H1 (cell line): ENCODE measurements around the gene MYBPHL. TPM values are rescaled to one million over a fixed set of nuclear protein-coding genes. Genes with fewer than 3 reads are reported as not detected.

Source experiments
- CTCF ChIA-PET: fragments of 300-600 bp; sonication (Branson Sonifier 250); formaldehyde crosslinking; loops from one replicate; lab custom pipeline; 2021; ENCODE audit not compliant: partially characterized antibody; lab: Charles Lee
- POLR2A ChIA-PET: fragments of 300-600 bp; sonication (Branson Sonifier 250); formaldehyde crosslinking; loops from one replicate; lab custom pipeline; 2021; ENCODE audit warnings: inconsistent platforms; ENCODE audit not compliant: partially characterized antibody; lab: Charles Lee
- DNase-seq, 2 experiments: peaks; one replicate each; pipeline versions ENCODE4 v3.0.0 to v3.0.0-alpha.2; 2010 to 2022; ENCODE audit warnings: low spot score in 2 of 2, low read depth in 1 of 2, mixed read lengths in 1 of 2
- FAIRE-seq: peaks from 2 replicates; lab custom pipeline; 2011; peaks lifted over from hg19 to GRCh38; lab: Jason Lieb, UNC
- H2AFZ ChIP-seq: 2 replicates; pipeline ENCODE4 v1.8.1; 2012; ENCODE audit warnings: low read length, inconsistent platforms
- H2AK5ac ChIP-seq: 2 replicates; pipeline ENCODE4 v1.6.1; 2013; ENCODE audit warnings: low read depth, low read length
- H2BK120ac ChIP-seq: replicated peaks from 2 replicates; pipeline ENCODE3; 2013; ENCODE audit warnings: low read depth, low read length, inconsistent platforms
- H2BK12ac ChIP-seq: 2 replicates; pipeline ENCODE4 v1.6.1; 2013; ENCODE audit warnings: low read depth, low read length
- H2BK15ac ChIP-seq: 2 replicates; pipeline ENCODE4 v1.6.1; 2013; ENCODE audit warnings: low read length
- H2BK20ac ChIP-seq: 2 replicates; pipeline ENCODE4 v1.6.1; 2013; ENCODE audit warnings: low read length
- H2BK5ac ChIP-seq: 2 replicates; pipeline ENCODE4 v1.6.1; 2013; ENCODE audit warnings: low read depth, low read length
- H3K14ac ChIP-seq: 2 replicates; pipeline ENCODE4 v1.6.1; 2013; ENCODE audit warnings: inconsistent platforms; ENCODE audit not compliant: insufficient read length
- H3K18ac ChIP-seq: 2 replicates; pipeline ENCODE4 v1.6.1; 2013; ENCODE audit warnings: low read length; ENCODE audit errors: extremely low read depth
- H3K23ac ChIP-seq: 2 replicates; pipeline ENCODE4 v1.6.1; 2013; ENCODE audit warnings: inconsistent platforms; ENCODE audit not compliant: insufficient read length
- H3K23me2 ChIP-seq: 2 replicates; pipeline ENCODE4 v1.6.1; 2013; ENCODE audit warnings: low read depth, low read length
- H3K27ac ChIP-seq: 2 replicates; pipeline ENCODE4 v1.6.1; 2011; ENCODE audit warnings: low read depth, low read length, inconsistent platforms
- H3K27me3 ChIP-seq, 4 experiments: replicated peaks in 1 of 4; 1 replicate in 1 of 4; 2 replicates in 3 of 4; pipeline versions ENCODE4 v1.6.1 to v1.8.1; 2011 to 2013; ENCODE audit warnings: low read length in 3 of 4, mild to moderate bottlenecking in 3 of 4, inconsistent platforms in 2 of 4, mixed read lengths in 2 of 4, moderate library complexity in 1 of 4; ENCODE audit not compliant: control insufficient read depth in 3 of 4, insufficient read depth in 3 of 4; ENCODE audit errors: extremely low read depth in 1 of 4
- H3K36me3 ChIP-seq, 4 experiments: 2 replicates each; pipeline versions ENCODE4 v1.6.1 to v1.8.1; 2011 to 2013; ENCODE audit warnings: mild to moderate bottlenecking in 4 of 4, low read length in 3 of 4, moderate library complexity in 2 of 4, control low read depth in 1 of 4, inconsistent platforms in 1 of 4; ENCODE audit not compliant: insufficient read depth in 4 of 4, control insufficient read depth in 2 of 4
- H3K4ac ChIP-seq: replicated peaks from 2 replicates; pipeline ENCODE3; 2013; ENCODE audit warnings: low read length, low read depth, mixed read lengths, inconsistent platforms; ENCODE audit not compliant: insufficient read length
- H3K4me1 ChIP-seq, 4 experiments: replicated peaks in 1 of 4; 1 replicate in 1 of 4; 2 replicates in 3 of 4; pipeline versions ENCODE4 v1.6.1 to v1.8.1; 2011 to 2013; ENCODE audit warnings: low read length in 3 of 4, inconsistent platforms in 2 of 4, mixed read lengths in 1 of 4; ENCODE audit not compliant: insufficient read depth in 4 of 4, control insufficient read depth in 3 of 4
- H3K4me2 ChIP-seq, 2 experiments: 2 replicates each; pipeline versions ENCODE4 v1.6.1 to v1.8.1; 2011 to 2013; ENCODE audit warnings: low read depth in 2 of 2, low read length in 2 of 2, control low read depth in 1 of 2, inconsistent platforms in 1 of 2, mild to moderate bottlenecking in 1 of 2; ENCODE audit not compliant: insufficient read depth in 1 of 2
- H3K4me3 ChIP-seq, 4 experiments: fragments of 200-600, 300-600 bp in 1 of 4; sonication (generic), shearing (Covaris generic), sonication (Bioruptor Twin) in 1 of 4; 2 replicates each; pipeline versions ENCODE4 v1.5.1 to v1.8.1; 2011 to 2016; ENCODE audit warnings: low read length in 4 of 4, low read depth in 3 of 4, control low read depth in 2 of 4, inconsistent platforms in 2 of 4, mild to moderate bottlenecking in 2 of 4, mixed read lengths in 1 of 4, moderate library complexity in 1 of 4; ENCODE audit not compliant: insufficient read depth in 2 of 4; ENCODE audit errors: extremely low read depth in 1 of 4
- H3K56ac ChIP-seq: replicated peaks from 2 replicates; pipeline ENCODE3; 2013; ENCODE audit warnings: low read depth, mild to moderate bottlenecking, mixed read lengths, low read length, inconsistent platforms; ENCODE audit not compliant: insufficient read length
- H3K79me1 ChIP-seq: 2 replicates; pipeline ENCODE4 v1.6.1; 2013; ENCODE audit warnings: low read depth, low read length, control low read depth
- H3K79me2 ChIP-seq, 2 experiments: 2 replicates each; pipeline versions ENCODE4 v1.6.1 to v1.8.1; 2012 to 2013; ENCODE audit warnings: low read length in 2 of 2, mild to moderate bottlenecking in 2 of 2, inconsistent platforms in 1 of 2; ENCODE audit not compliant: insufficient read depth in 2 of 2, control insufficient read depth in 1 of 2
- H3K9ac ChIP-seq, 4 experiments: replicated peaks in 1 of 4; 1 replicate in 1 of 4; 2 replicates in 3 of 4; pipeline versions ENCODE4 v1.6.1 to v1.8.1; 2011 to 2013; ENCODE audit warnings: low read depth in 3 of 4, low read length in 3 of 4, control low read depth in 2 of 4, mild to moderate bottlenecking in 2 of 4, moderate library complexity in 2 of 4, inconsistent platforms in 1 of 4; ENCODE audit errors: extremely low read depth in 1 of 4
- H3K9me3 ChIP-seq, 2 experiments: 2 replicates each; pipeline versions ENCODE4 v1.6.1 to v1.8.1; 2012 to 2013; ENCODE audit warnings: mild to moderate bottlenecking in 2 of 2, moderate library complexity in 2 of 2, control low read depth in 1 of 2, inconsistent platforms in 1 of 2, low read depth in 1 of 2, low read length in 1 of 2, mixed read lengths in 1 of 2; ENCODE audit not compliant: insufficient read depth in 2 of 2
- H4K20me1 ChIP-seq, 2 experiments: replicated peaks in 1 of 2; 2 replicates each; pipeline versions ENCODE3 to v1.8.1; 2011 to 2013; ENCODE audit warnings: inconsistent platforms in 2 of 2, low read length in 2 of 2, mild to moderate bottlenecking in 1 of 2; ENCODE audit not compliant: insufficient read depth in 2 of 2, control insufficient read depth in 1 of 2
- H4K5ac ChIP-seq: 2 replicates; pipeline ENCODE4 v1.6.1; 2013; ENCODE audit warnings: low read length, low read depth, mixed read lengths, inconsistent platforms; ENCODE audit not compliant: insufficient read length
- H4K8ac ChIP-seq: 2 replicates; pipeline ENCODE4 v1.8.0; 2013; ENCODE audit warnings: mild to moderate bottlenecking, moderate library complexity, low read length, inconsistent platforms; ENCODE audit not compliant: insufficient read depth; ENCODE audit errors: extremely low read depth
- H4K91ac ChIP-seq: replicated peaks from 2 replicates; pipeline ENCODE3; 2013; ENCODE audit warnings: low read length, mixed read lengths, inconsistent platforms; ENCODE audit not compliant: insufficient read length
- EP300 ChIP-seq, 2 experiments: IDR thresholded peaks; 1 replicate in 1 of 2; 2 replicates in 1 of 2; pipeline ENCODE4 v1.6.1; 2011 to 2012; ENCODE audit warnings: low read depth in 2 of 2, low read length in 2 of 2, mild to moderate bottlenecking in 2 of 2, borderline replicate concordance in 1 of 2, inconsistent platforms in 1 of 2, moderate library complexity in 1 of 2
- NRF1 ChIP-seq: IDR thresholded peaks from 2 replicates; pipeline ENCODE4 v1.6.1; 2011; ENCODE audit warnings: mild to moderate bottlenecking, low read depth, low read length, improper control_type of control experiment
- PHF8 ChIP-seq: fragments of 200-600 bp; sonication (generic); conservative IDR thresholded peaks from 2 replicates; pipeline ENCODE4 v1.7.1; 2012; ENCODE audit warnings: low read depth, mild to moderate bottlenecking, inconsistent platforms, low read length, moderate library complexity
- SP1 ChIP-seq: IDR thresholded peaks from 2 replicates; pipeline ENCODE4 v1.6.1; 2011; ENCODE audit warnings: low read depth, low read length
- SP4 ChIP-seq: IDR thresholded peaks from 2 replicates; pipeline ENCODE4 v1.6.1; 2012; ENCODE audit warnings: low read length, inconsistent platforms
- TAF7 ChIP-seq: optimal IDR thresholded peaks from 2 replicates; pipeline ENCODE3; 2011; ENCODE audit warnings: low read depth, mild to moderate bottlenecking, inconsistent platforms, low read length, moderate library complexity, borderline replicate concordance
- WGBS, 2 experiments: shearing (Covaris generic) in 1 of 2; methylation state at CpG; one replicate each; pipeline versions ENCODE4 v1.1.6 to v1.1.7; 2013 to 2015; ENCODE audit warnings: low lambda C conversion rate in 2 of 2, mixed read lengths in 2 of 2, inconsistent platforms in 1 of 2, low coverage in 1 of 2, missing lambda C conversion rate in 1 of 2; ENCODE audit not compliant: insufficient replicate concordance in 2 of 2, insufficient coverage in 1 of 2, insufficient read length in 1 of 2; ENCODE audit errors: extremely low coverage in 1 of 2, missing lambda C conversion rate in 1 of 2; 5-methylcytosine and 5-hydroxymethylcytosine counted together
- polyA plus RNA-seq, 7 experiments: library from polyadenylated mRNA; depleted of rRNA in 3 of 7; stranded (reverse) in 5 of 7; unstranded in 2 of 7; fragments of >200 nt in 5 of 7; fragments of 200-250 nt in 2 of 7; gene quantifications; 1 replicate in 5 of 7; 2 replicates in 1 of 7; 4 replicates in 1 of 7; pipeline versions ENCODE4 v1.2.1 to v1.2.3, GENCODE V29; 2011 to 2013; ENCODE audit warnings: missing spikeins in 2 of 7, mixed read lengths in 2 of 7
- total RNA-seq: library from RNA; stranded (reverse); fragmentation: NEBNext Ultra II Directional; extraction: Animal tissue kit (Norgen Biotek cat#: 25700); gene quantifications from 2 replicates; pipeline ENCODE4 v1.2.1, GENCODE V29; 2021

MYBPHL gene
- total and polyA plus RNA-seq, 2 of the 8 experiments (the other 6 are each of a cell fraction or from before 2014, with no cell fraction given), result 0.24 to 0.30 TPM

GRCh38 chr1:109265016-109265415, 41.8 kb downstream of the MYBPHL start:
- no peak overlapping the region for H2AFZ ChIP-seq
- FAIRE-seq (no peak), DNase-seq (no peak)
- no peak for TF ChIP-seq PHF8
- no peak for TF ChIP-seq SP4
- no peak for TF ChIP-seq TAF7
- no peak for TF ChIP-seq NRF1
- TF ChIP-seq SP1, result no peak
- no peak for TF ChIP-seq EP300 (IDR thresholded peaks at IDR 0.05; ENCODE audit: borderline replicate concordance in 1 of 2, low read depth in 2 of 2, low read length in 2 of 2)
- no peaks in the 10 kb centered on the region for H3K79me1 ChIP-seq
- no peak overlapping the region for H3K4me3 ChIP-seq
- no peak overlapping the region for H3K9ac ChIP-seq
- H2BK120ac ChIP-seq, result no peak overlapping the region
- H3K4me2 ChIP-seq, result no peak overlapping the region
- no peaks in the 10 kb centered on the region for H3K79me2 ChIP-seq
- peaks cover 0 to 7% of the 10 kb centered on the region in 2 experiments for H4K20me1 ChIP-seq
- no peak overlapping the region for H3K14ac ChIP-seq
- H3K27me3 ChIP-seq, result no peaks in the 10 kb centered on the region
- H3K9me3 ChIP-seq, result no peaks in the 10 kb centered on the region
- no peak overlapping the region for H2AK5ac ChIP-seq
- WGBS, 2 experiments, result 86% methylated on average over 4 of the region's 4 CpGs; no CpG with 5 or more reads in 1 of the 2 experiments
- H2BK20ac ChIP-seq, result no peak overlapping the region
- H3K18ac ChIP-seq, result no peak overlapping the region
- H4K8ac ChIP-seq, result no peak overlapping the region
- H3K23ac ChIP-seq, result no peak overlapping the region
- H3K4me1 ChIP-seq, result peaks cover 0 to 4% (median under 1%) of the 10 kb centered on the region in 4 experiments; a peak in 1 of 7 replicates
- H3K56ac ChIP-seq, result no peak overlapping the region
- H2BK15ac ChIP-seq, result no peak overlapping the region
- H3K36me3 ChIP-seq, result peaks cover 15 to 31% (median 19%) of the 10 kb centered on the region in 4 experiments; a peak in 6 of 8 replicates
- CTCF ChIA-PET, result interaction anchor here (1.0 to 8.5 kb wide), 19 partner anchors 8 to 267 kb away, joined by 3 to 95 read pairs (median 7); partner anchors contain the start of genes PSRC1 and SORT1
- H4K5ac ChIP-seq, result no peak overlapping the region
- no peak overlapping the region for H3K27ac ChIP-seq
- no peak overlapping the region for H2BK12ac ChIP-seq
- no peak overlapping the region for H4K91ac ChIP-seq
- POLR2A ChIA-PET, result interaction anchor here (1.0 to 2.2 kb wide), 3 partner anchors 12 to 165 kb away, joined by 3 to 7 read pairs (median 6); partner anchors contain the start of gene SORT1
- no peaks in the 10 kb centered on the region for H3K23me2 ChIP-seq
- H2BK5ac ChIP-seq, result no peak overlapping the region
- H3K4ac ChIP-seq, result no peak overlapping the region
